Measurements from ENCODE around the gene NFYC.

Gene NFYC

DNA sequence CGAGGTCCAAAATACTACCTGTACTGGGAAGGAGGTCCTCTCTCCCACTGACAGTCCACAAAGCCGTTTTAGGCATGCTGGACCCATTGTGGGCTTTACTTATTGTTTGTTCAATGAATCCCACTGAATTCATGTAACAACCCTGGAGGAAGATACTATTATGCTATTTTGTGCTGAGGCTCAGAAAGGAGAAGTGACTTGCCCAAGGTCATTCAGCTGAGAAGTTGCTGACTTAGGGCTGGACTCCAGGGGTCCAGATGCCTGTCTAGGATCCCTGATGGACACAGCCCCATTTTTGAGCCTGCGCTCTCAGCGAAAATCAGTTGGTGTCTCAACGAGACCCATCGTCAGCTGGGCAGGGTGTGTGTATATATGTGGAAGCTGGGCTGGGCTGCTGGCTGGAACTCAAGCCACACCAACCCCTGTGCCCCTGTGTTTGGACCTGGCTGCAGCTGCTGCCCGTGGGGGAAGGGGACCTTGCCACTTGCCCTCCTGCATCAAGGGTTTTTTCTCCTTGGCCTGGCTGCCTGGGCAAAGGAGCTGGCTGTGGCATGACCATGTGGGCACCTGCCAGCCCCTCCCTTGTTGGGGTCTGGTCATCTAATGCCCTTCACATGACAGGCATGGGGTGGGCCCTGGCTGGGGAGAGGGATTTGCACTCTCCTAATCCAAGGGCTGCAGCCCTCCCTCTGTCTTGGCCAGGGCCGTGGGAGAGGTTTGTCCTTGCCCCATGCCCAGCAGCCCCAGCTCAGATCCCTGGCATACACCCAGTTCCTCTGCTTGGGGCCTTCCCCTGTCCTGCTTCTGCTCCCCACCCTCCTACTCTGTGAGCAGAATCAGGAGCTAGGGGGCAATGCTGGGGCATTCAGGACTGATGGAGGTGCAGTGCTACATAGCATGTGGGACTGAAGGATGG is 107.1 kb downstream of the NFYC start:
- DNase-seq: no peak

DNA sequence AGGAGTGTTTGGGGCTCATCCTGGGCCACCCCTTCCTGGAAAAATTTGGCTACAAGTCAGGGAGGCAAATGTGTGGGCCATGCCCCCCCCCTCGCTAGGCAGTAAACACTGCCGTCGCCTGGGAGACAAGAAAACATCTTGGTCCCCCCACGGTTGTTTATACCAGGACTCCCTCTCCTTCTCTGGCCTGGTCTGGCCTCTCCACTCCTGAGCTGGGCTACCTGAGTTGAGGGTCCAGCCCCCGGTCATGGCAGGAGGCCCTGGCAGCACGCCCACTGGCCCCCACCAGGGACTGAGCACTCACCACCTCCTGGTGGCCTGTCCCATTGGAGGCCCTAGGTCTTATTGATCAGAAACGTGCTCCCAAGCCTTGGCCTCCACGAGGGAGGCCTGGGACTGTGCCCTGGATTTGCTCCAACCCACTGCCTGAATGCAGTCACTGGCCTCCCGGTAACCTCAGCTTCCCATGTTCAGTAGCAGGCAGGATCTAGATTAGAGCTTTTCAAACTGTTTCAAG is 107.9 kb downstream of the NFYC start:
- no peak for DNase-seq

- DNase-seq: no peak
Observed at GRCh38 chr1:40801742-40802077, 110.2 kb downstream of the NFYC start.

DNA sequence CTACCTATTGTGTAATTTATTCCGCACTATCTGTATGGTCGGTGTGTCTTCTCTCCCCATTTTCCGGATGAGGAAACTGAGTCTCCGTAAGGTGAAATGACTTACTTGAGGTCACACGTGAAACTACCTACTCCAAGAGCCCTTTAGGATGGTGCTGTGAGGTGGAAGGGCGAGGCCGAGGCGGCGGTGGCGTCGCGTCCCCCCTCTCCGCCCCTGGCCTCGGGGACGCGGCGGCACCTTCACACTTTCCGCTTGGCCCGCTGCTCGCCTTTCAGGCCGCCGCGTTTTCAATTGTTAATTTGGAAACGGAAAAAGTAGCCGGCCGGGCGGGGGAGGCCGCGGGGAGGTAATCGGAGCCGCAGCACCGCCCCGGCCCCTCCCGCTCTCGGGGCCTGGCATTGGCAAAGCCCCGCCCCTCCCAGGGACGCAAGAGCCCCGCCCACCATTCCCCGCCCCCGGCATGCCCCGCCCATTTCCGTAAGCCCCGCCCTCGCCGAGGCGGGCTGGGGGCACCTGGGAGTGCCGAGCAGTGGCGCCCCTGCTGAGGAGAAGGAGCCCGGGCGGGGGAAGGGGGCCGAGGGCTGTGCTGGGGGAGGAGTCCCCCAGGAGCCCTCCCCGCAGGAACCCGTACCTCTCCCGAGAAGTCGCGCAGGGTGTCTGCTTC is 110.7 kb downstream of the NFYC start:
- DNase-seq: no peak

DNA sequence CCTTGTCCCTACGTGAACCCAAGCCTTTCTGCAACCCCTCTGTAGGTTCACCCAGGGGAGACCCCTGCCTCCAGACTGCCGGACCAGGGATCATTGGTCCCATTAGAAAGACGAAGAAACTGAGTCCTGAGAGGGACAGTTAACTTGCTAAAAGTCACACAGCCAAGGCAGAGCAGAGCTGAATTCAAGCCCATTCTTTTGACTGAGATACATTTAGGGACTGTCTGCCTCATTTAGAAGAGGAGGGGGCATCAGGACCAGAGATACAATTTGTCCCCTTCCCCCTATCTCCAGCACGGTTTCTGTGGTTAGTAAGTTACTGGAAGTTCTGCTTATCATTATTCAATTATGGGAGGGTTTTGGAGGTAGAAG is 111.2 kb downstream of the NFYC start:
- no peak for DNase-seq

DNA sequence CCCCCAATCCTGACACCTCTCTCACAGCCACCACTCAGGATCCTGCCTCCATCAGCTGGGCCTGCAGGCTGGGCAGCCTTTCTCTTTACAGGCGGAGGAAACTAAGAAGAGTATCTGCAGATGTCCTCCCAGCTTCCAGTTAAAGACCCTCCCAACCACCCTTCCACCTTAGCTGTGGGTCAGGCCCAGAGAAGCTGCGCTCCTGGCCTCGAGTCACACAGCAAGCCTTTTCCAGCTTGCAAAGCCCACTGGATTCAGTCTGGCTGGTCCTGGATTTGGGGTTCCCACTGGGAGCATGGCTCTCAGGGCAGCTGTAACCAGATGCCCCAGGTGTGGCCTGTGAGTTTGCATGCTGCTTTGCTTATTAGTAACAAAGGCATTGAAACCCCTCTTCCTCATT is 111.9 kb downstream of the NFYC start:
- no peak for DNase-seq

GRCh38 chr1:40803902-40804301 is 112.4 kb downstream of the NFYC start:
- no peak for DNase-seq

- DNase-seq: no peak
Observed at GRCh38 chr1:40806240-40806639, 114.7 kb downstream of the NFYC start.

DNA sequence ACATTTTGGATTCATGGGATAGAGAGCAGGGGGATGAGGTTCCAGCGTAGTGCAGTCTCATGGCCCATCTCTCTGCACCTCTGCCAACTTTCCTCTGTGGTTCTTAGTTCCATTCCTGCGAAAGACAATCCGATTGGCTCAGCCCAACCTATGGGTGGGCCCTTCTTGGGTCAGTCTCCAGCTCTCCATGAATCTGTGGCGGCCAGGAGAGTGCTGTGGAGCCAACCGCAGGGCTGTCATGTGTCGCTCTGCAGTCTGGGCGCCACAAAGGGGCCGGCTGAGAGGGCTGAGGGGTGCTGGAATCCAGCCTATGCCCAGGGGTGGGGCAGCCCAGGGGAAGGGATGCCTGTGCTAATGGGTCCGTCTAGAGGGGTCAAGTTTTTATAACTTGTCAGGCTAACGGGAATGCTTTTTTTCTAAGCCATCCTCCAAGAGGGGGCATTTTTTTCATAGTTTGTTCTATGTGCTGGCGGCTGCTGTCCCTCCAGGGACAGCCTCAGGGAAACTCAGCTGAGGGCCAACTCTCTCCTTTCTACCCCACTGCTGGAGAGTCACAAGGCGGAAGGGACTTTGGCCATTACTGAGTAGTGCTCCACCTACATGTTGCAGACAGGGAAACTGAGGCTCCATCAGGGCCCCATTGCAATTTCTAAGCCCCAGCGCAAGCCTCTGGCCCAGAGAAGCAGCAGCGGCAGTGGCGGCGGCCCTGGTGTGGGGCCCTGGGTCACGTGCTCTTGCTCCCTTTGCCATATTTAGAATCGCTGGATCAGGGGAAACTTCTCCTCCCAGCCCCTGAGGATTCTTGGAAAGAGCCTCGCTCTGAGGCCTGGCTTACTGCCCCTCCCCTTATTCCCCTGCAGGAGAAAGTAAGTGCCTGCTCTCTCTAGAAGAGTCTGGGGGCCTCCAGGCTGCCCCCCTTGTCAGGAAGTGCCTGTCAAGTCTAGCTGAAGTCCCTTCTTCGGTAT is 115.5 kb downstream of the NFYC start:
- DNase-seq: no peak

GRCh38 chr1:40808002-40808401 is 116.5 kb downstream of the NFYC start:
- no peak for DNase-seq

GRCh38 chr1:40808444-40808843 is 116.9 kb downstream of the NFYC start:
- no peak for DNase-seq

DNA sequence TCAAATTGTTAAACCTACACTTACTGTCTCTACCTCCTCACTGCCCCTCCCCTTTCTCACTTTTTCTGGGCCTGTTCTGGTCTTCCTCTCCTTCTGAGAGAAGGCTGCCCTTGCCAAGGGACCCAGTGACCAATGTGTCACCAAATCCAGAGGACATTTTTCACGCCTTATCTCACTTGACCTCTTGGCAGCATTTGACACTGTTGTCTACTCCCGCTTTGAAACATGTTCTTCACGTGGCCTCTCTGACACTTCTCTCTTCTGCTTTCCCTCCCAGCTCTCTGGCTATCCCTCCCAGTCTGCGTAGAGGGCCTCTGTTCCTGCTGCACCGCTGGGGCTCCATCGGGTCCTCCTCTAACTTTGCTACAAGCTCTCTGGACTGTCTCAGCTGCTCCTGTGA is 117.4 kb downstream of the NFYC start:
- DNase-seq: no peak

GRCh38 chr1:40810927-40811326 is 119.4 kb downstream of the NFYC start:
- no peak for DNase-seq

DNA sequence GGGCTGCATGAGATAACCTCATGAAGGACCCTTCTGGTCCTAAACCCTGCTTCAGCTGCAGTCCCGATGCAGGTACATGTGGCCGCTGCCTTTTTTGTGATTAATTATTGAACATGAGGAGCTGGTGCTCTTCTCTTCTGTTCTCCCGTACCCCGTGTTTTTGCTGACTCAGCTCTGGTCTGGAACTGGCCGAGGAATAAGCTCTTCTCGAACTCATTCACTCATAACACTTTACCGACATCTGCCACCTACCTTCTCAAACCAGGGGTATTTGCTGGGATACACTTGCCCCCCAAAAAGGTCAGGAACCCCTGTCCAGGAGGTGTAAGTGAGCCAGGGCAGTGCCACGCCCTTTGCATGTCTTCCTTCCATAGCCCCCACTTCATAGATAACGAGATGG is 123.9 kb downstream of the NFYC start:
- DNase-seq: no peak

- DNase-seq: no peak
Observed at GRCh38 chr1:40817791-40818263, 126.3 kb downstream of the NFYC start.

DNA sequence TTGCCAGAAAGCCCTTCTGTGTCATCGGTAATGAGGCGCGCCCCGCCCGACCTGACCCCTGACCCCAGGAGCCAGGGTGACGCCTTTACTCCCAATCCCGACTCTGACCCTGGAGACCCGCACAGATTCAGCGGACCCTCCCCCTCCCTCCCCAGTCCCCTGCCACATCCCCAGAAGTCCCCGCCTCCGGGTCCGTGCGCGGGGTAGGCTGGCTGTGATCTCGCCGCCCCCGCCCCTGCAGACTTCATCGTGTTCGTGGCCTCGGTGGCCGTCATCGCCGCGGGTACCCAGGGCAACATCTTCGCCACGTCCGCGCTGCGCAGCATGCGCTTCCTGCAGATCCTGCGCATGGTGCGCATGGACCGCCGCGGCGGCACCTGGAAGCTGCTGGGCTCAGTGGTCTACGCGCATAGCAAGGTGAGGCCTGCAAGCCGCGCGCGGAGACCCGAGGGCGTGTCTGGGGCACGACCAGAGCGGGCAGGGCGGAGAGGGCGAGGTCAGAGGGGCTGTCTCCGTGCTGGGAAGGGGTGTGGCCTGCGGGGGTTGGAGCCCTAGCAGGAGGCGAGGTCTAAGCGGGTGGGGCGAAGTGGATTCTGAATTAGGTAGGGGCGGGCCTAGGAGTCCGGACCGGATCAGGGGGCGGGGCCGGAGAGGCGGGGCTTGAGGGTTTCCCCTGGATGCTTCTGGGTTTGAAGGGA is 126.9 kb downstream of the NFYC start:
- DNase-seq: no peak

GRCh38 chr1:40819101-40819500 is 127.6 kb downstream of the NFYC start:
- DNase-seq: no peak

- no peak for DNase-seq
Observed at GRCh38 chr1:40820251-40820797, 128.8 kb downstream of the NFYC start.
